ENCODE results near the gene APOBEC4. TPM values are rescaled to one million over a fixed set of nuclear protein-coding genes. Genes with fewer than 3 reads are reported as not detected.

The APOBEC4 gene
- total and polyA plus RNA-seq, 2 of the 8 experiments (the other 6 are each of a cell fraction or from before 2014, with no cell fraction given) = not detected

DNA sequence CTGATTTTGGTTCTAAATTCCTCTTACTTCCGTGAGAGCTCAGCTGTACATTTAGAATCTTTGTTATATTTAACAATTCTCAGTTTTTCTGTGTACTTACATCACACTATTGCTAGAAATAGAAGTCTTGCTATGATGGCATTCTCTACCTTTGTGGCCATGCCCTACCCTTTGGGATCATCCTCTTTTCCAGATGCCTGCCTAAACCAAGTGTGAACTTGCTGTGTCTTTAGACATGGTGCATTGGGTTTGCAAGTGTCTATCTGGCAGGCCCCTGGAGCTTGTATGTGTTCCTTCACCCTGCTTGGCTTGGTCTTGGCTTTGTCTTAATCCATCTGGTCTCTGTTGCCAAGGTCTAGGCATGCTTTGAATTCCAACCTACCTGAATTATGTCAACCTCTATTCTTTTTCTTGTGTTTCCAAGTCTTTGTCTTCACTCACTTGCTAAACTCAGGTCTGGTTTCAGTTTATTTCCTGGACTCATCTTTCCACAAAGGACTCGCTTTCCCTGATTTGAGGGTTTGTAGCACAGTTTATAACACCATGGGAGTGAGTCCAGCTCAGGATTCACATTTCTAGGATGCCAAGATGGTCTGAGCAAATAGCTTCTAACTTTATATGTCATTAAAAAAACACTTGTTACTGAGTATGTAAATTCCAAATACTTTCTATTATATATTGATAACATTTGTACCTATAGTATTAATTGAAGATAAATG lies 20.6 kb upstream of the APOBEC4 start:
- CTCF ChIA-PET (ENCODE audit: partially characterized antibody) = interaction anchor here (0.6 to 4.9 kb wide), 5 partner anchors 11 to 242 kb away, joined by 3 to 43 read pairs (median 7); no protein-coding TSS in a partner anchor
- no peak overlapping the region for H3K14ac ChIP-seq (ENCODE audit: insufficient read length)
- no peaks in the 10 kb centered on the region for H3K23me2 ChIP-seq (ENCODE audit: low read depth, low read length)
- H2BK20ac ChIP-seq (ENCODE audit: low read length) = no peak overlapping the region
- H4K8ac ChIP-seq (ENCODE audit: extremely low read depth, insufficient read depth, low read length) = no peak overlapping the region
- H3K23ac ChIP-seq (ENCODE audit: insufficient read length) = no peak overlapping the region
- no peaks in the 10 kb centered on the region for H3K79me1 ChIP-seq (ENCODE audit: low read depth, low read length)
- H3K4me3 ChIP-seq (ENCODE audit: extremely low read depth in 1 of 4, insufficient read depth in 2 of 4, low read depth in 3 of 4, low read length in 4 of 4) = no peak overlapping the region
- no peak overlapping the region for H2BK12ac ChIP-seq (ENCODE audit: low read depth, low read length)
- H2BK5ac ChIP-seq (ENCODE audit: low read depth, low read length) = no peak overlapping the region
- 82% methylated on average over 2 of the region's 2 CpGs; no CpG with 5 or more reads in 1 of the 2 experiments for WGBS, 2 experiments (ENCODE audit: extremely low coverage in 1 of 2, insufficient coverage in 1 of 2, insufficient read length in 1 of 2, insufficient replicate concordance in 2 of 2, low coverage in 1 of 2, low lambda C conversion rate in 2 of 2, missing lambda C conversion rate in 1 of 2)
- H2AK5ac ChIP-seq (ENCODE audit: low read depth, low read length) = no peak overlapping the region
- H3K9me3 ChIP-seq (ENCODE audit: insufficient read depth in 2 of 2, low read depth in 1 of 2, low read length in 1 of 2) = 0 out of 4 replicates have a peak, but pooled peaks cover 3 to 5% of the 10 kb centered on the region in 2 experiments
- 0 out of 7 replicates have a peak, but pooled peaks cover 0 to 2% (median 0%) of the 10 kb centered on the region in 4 experiments for H3K4me1 ChIP-seq (replicated peaks in 1 of 4; ENCODE audit: control insufficient read depth in 3 of 4, insufficient read depth in 4 of 4, low read length in 3 of 4)
- H4K20me1 ChIP-seq (replicated peaks in 1 of 2; ENCODE audit: control insufficient read depth in 1 of 2, insufficient read depth in 2 of 2, low read length in 2 of 2) = no peaks in the 10 kb centered on the region
- no peak overlapping the region for H3K56ac ChIP-seq (replicated peaks; ENCODE audit: insufficient read length, low read depth, low read length)
- H2BK120ac ChIP-seq (replicated peaks; ENCODE audit: low read depth, low read length) = no peak overlapping the region
- no peak overlapping the region for H2BK15ac ChIP-seq (ENCODE audit: low read length)
- no peak overlapping the region for H3K4me2 ChIP-seq (ENCODE audit: insufficient read depth in 1 of 2, low read depth in 2 of 2, low read length in 2 of 2)
- H3K36me3 ChIP-seq (ENCODE audit: control insufficient read depth in 2 of 4, insufficient read depth in 4 of 4, low read length in 3 of 4) = no peaks in the 10 kb centered on the region
- no peak for FAIRE-seq
- no peak overlapping the region for H3K18ac ChIP-seq (ENCODE audit: extremely low read depth, low read length)
- no peak overlapping the region for H4K91ac ChIP-seq (replicated peaks; ENCODE audit: insufficient read length, low read length)
- H3K27me3 ChIP-seq (replicated peaks in 1 of 4; ENCODE audit: control insufficient read depth in 3 of 4, extremely low read depth in 1 of 4, insufficient read depth in 3 of 4, low read length in 3 of 4) = no peaks in the 10 kb centered on the region
- no peaks in the 10 kb centered on the region for H3K79me2 ChIP-seq (ENCODE audit: control insufficient read depth in 1 of 2, insufficient read depth in 2 of 2, low read length in 2 of 2)
- POLR2A ChIA-PET (ENCODE audit: partially characterized antibody) = no interaction called here
- H2AFZ ChIP-seq (ENCODE audit: low read length) = no peak overlapping the region
- no peak for DNase-seq (ENCODE audit: low read depth in 1 of 2, low spot score in 2 of 2)
- no peak overlapping the region for H3K27ac ChIP-seq (ENCODE audit: low read depth, low read length)
- H3K9ac ChIP-seq (replicated peaks in 1 of 4; ENCODE audit: extremely low read depth in 1 of 4, low read depth in 3 of 4, low read length in 3 of 4) = no peak overlapping the region
- no peak overlapping the region for H3K4ac ChIP-seq (replicated peaks; ENCODE audit: insufficient read length, low read depth, low read length)
- H4K5ac ChIP-seq (ENCODE audit: insufficient read length, low read depth, low read length) = no peak overlapping the region
- TF ChIP-seq EZH2 (IDR thresholded peaks at IDR 0.05; ENCODE audit: low read depth, low read length, severe bottlenecking) = no peak
- no peak for TF ChIP-seq BCL11A (IDR thresholded peaks at IDR 0.05; ENCODE audit: low read depth in 2 of 2, low read length in 2 of 2)
- no peak for TF ChIP-seq CBX5 (IDR thresholded peaks at IDR 0.05; ENCODE audit: low read depth, low read length)
- TF ChIP-seq HDAC6 (IDR thresholded peaks at IDR 0.05; ENCODE audit: low read depth, low read length) = no peak
- TF ChIP-seq ATF2 (IDR thresholded peaks at IDR 0.05; ENCODE audit: low read length) = no peak
- TF ChIP-seq SP1 (IDR thresholded peaks at IDR 0.05; ENCODE audit: low read depth, low read length) = no peak
- TF ChIP-seq KDM5A (IDR thresholded peaks at IDR 0.05; ENCODE audit: low read length) = no peak
- TF ChIP-seq YY1 (IDR thresholded peaks at IDR 0.05; ENCODE audit: low read depth, low read length) = no peak
- TF ChIP-seq KDM1A (IDR thresholded peaks at IDR 0.05; ENCODE audit: borderline replicate concordance, low read length) = no peak
